ENCODE data around the gene LTBP1. TPM values are rescaled to one million over a fixed set of nuclear protein-coding genes. Genes with fewer than 3 reads are reported as not detected.

The LTBP1 gene
- total and polyA plus RNA-seq, 2 donors (not counting 1 experiment from before 2014, with no cell fraction given): 0.69 TPM; not detected in 1

- TF ChIP-seq EZH2 (IDR thresholded peaks at IDR 0.05; ENCODE audit: borderline replicate concordance, insufficient read depth, low read depth, low read length, poor library complexity, severe bottlenecking): no peak
- no peak for TF ChIP-seq CTCF (IDR thresholded peaks at IDR 0.05)
- no peak for DNase-seq
- H3K27me3 ChIP-seq (replicated peaks in 1 of 4; ENCODE audit: control extremely low read depth in 1 of 4, control insufficient read depth in 3 of 4, insufficient read depth in 4 of 4, low read length in 3 of 4): no peaks in the 10 kb centered on the region
- H3K79me2 ChIP-seq (ENCODE audit: control insufficient read depth, insufficient read depth, low read length): no peaks in the 10 kb centered on the region
- POLR2A ChIA-PET: no interaction called here
- no peaks in the 10 kb centered on the region for H3K9me3 Mint-ChIP-seq (ENCODE audit: insufficient read depth)
- no peak overlapping the region for H3K4me3 ChIP-seq (ENCODE audit: control extremely low read depth in 1 of 5, extremely low read depth in 1 of 5, insufficient read depth in 1 of 5, low read depth in 2 of 5, low read length in 4 of 5)
- H3K27ac Mint-ChIP-seq: no peak overlapping the region
- H3K36me3 ChIP-seq (replicated peaks in 1 of 2; ENCODE audit: control extremely low read depth in 1 of 2, control insufficient read depth in 1 of 2, extremely low read depth in 1 of 2, insufficient read depth in 2 of 2, low read length in 1 of 2): no peaks in the 10 kb centered on the region
- ATAC-seq (ENCODE audit: low read depth): no peak
- intact Hi-C loops (cut with micrococcal nuclease): no loop called here
- CTCF ChIA-PET: interaction anchor here (0.5 kb wide), 1 partner anchor 40 kb away, joined by 3 read pairs; no protein-coding TSS in a partner anchor
- no peak overlapping the region for H2AFZ ChIP-seq (ENCODE audit: insufficient read depth, low read depth, low read length, poor library complexity, severe bottlenecking)
- no peaks in the 10 kb centered on the region for H4K20me1 ChIP-seq (ENCODE audit: control insufficient read depth, insufficient read depth, low read length, poor library complexity, severe bottlenecking)
- no peak overlapping the region for H3K4me2 ChIP-seq (replicated peaks; ENCODE audit: low read depth, low read length, poor library complexity, severe bottlenecking)
- peaks cover 6% of the 10 kb centered on the region for H3K4me1 Mint-ChIP-seq
- 89% methylated on average over 2 of the region's 3 CpGs for whole genome bisulfite sequencing (ENCODE audit: insufficient coverage)
- no peak overlapping the region for H3K27ac ChIP-seq (ENCODE audit: low read length in 2 of 2)
- peaks cover 5% of the 10 kb centered on the region for H3K27me3 Mint-ChIP-seq
- no peaks in the 10 kb centered on the region for H3K4me1 ChIP-seq (ENCODE audit: control insufficient read depth in 2 of 2, insufficient read depth in 2 of 2, low read length in 2 of 2)
- no peak overlapping the region for H3K4me3 Mint-ChIP-seq
- H3K9me3 ChIP-seq (ENCODE audit: control extremely low read depth in 1 of 3, control insufficient read depth in 2 of 3, insufficient read depth in 1 of 3, low read length in 2 of 3): no peaks in the 10 kb centered on the region
- H3K9ac ChIP-seq (ENCODE audit: low read length): no peak overlapping the region
These were observed 268.5 kb downstream of the LTBP1 start for GRCh38 chr2:33215299-33215698.

GRCh38 chr2:33215983-33216382 is 269.2 kb downstream of the LTBP1 start:
- Mint-ChIP-seq H3K27ac (no peak overlapping the region), H3K4me3 (no peak overlapping the region), H3K27me3 (peaks cover 5% of the 10 kb centered on the region), H3K4me1 (peaks cover 6% of the 10 kb centered on the region), H3K9me3 (ENCODE audit: insufficient read depth) (no peaks in the 10 kb centered on the region)
- CTCF ChIA-PET: interaction anchor here (0.5 kb wide), 1 partner anchor 40 kb away, joined by 3 read pairs; no protein-coding TSS in a partner anchor
- no CpG with 5 or more reads among the region's 3 CpGs for WGBS (ENCODE audit: insufficient coverage)
- ATAC-seq (ENCODE audit: low read depth) (no peak), DNase-seq (no peak)
- intact Hi-C loops (cut with micrococcal nuclease): no loop called here
- H3K9ac ChIP-seq (ENCODE audit: low read length): no peak overlapping the region
- H3K36me3 ChIP-seq (replicated peaks in 1 of 2; ENCODE audit: control extremely low read depth in 1 of 2, control insufficient read depth in 1 of 2, extremely low read depth in 1 of 2, insufficient read depth in 2 of 2, low read length in 1 of 2): no peaks in the 10 kb centered on the region
- H3K4me1 ChIP-seq (ENCODE audit: control insufficient read depth in 2 of 2, insufficient read depth in 2 of 2, low read length in 2 of 2): no peaks in the 10 kb centered on the region
- no peaks in the 10 kb centered on the region for H4K20me1 ChIP-seq (ENCODE audit: control insufficient read depth, insufficient read depth, low read length, poor library complexity, severe bottlenecking)
- POLR2A ChIA-PET: no interaction called here
- no peaks in the 10 kb centered on the region for H3K27me3 ChIP-seq (replicated peaks in 1 of 4; ENCODE audit: control extremely low read depth in 1 of 4, control insufficient read depth in 3 of 4, insufficient read depth in 4 of 4, low read length in 3 of 4)
- no peak overlapping the region for H3K27ac ChIP-seq (ENCODE audit: low read length in 2 of 2)
- no peaks in the 10 kb centered on the region for H3K79me2 ChIP-seq (ENCODE audit: control insufficient read depth, insufficient read depth, low read length)
- H2AFZ ChIP-seq (ENCODE audit: insufficient read depth, low read depth, low read length, poor library complexity, severe bottlenecking): no peak overlapping the region
- no peak overlapping the region for H3K4me2 ChIP-seq (replicated peaks; ENCODE audit: low read depth, low read length, poor library complexity, severe bottlenecking)
- no peaks in the 10 kb centered on the region for H3K9me3 ChIP-seq (ENCODE audit: control extremely low read depth in 1 of 3, control insufficient read depth in 2 of 3, insufficient read depth in 1 of 3, low read length in 2 of 3)
- H3K4me3 ChIP-seq (ENCODE audit: control extremely low read depth in 1 of 5, extremely low read depth in 1 of 5, insufficient read depth in 1 of 5, low read depth in 2 of 5, low read length in 4 of 5): no peak overlapping the region
- no peak for TF ChIP-seq CTCF (IDR thresholded peaks at IDR 0.05)
- TF ChIP-seq EZH2 (IDR thresholded peaks at IDR 0.05; ENCODE audit: borderline replicate concordance, insufficient read depth, low read depth, low read length, poor library complexity, severe bottlenecking): no peak
